ENCODE data around the gene OLA1. TPM values are rescaled to one million over a fixed set of nuclear protein-coding genes. Genes with fewer than 3 reads are reported as not detected.

The OLA1 gene
- total RNA-seq, 1 donor from 2014 or later = 323 TPM

- H3K4me3 Mint-ChIP-seq = peak overlapping the region; percentile 64
- H3K9me3 Mint-ChIP-seq = peaks cover 13% of the 10 kb centered on the region
- peak overlapping the region; percentile 76 for H3K27ac Mint-ChIP-seq
- Histone ChIP-seq H3F3A (ENCODE audit: low read depth) (peaks cover 21% of the 10 kb centered on the region), H3K4me1 (peaks cover 24% of the 10 kb centered on the region), H3K27ac (no peak overlapping the region), H3K9ac (no peak overlapping the region), H3K9me3 (ENCODE audit: low read depth) (no peaks in the 10 kb centered on the region), H3K4me2 (peak overlapping the region; percentile 57), H3K4me3 (peak overlapping the region; percentile 9), H4K20me1 (ENCODE audit: low read depth) (peaks cover 12% of the 10 kb centered on the region), H3K27me3 (peaks cover 49% of the 10 kb centered on the region), H3K36me3 (no peaks in the 10 kb centered on the region), H2AFZ (replicated peaks) (no peak overlapping the region), H3K79me2 (ENCODE audit: low read depth) (no peaks in the 10 kb centered on the region)
- H3K36me3 Mint-ChIP-seq = peaks cover 4% of the 10 kb centered on the region
- peak; percentile 80 for DNase-seq (ENCODE audit: low spot score)
- peaks cover 38% of the 10 kb centered on the region for H3K4me1 Mint-ChIP-seq
- H3K27me3 Mint-ChIP-seq (ENCODE audit: insufficient read depth, low read depth) = peaks cover 10% of the 10 kb centered on the region
- no peak for TF ChIP-seq EZH2 (IDR thresholded peaks at IDR 0.05)
- TF ChIP-seq EZH2phosphoT487 (IDR thresholded peaks at IDR 0.05) = peak; percentile 82
- TF ChIP-seq CTCF (IDR thresholded peaks at IDR 0.05) = no peak
Measured at GRCh38 chr2:174062934-174063333, 185.4 kb downstream of the OLA1 start.

GRCh38 chr2:174059884-174060244, 188.5 kb downstream of the OLA1 start:
- H3K4me3 ChIP-seq = no peak overlapping the region

GRCh38 chr2:174059178-174059883, 189.0 kb downstream of the OLA1 start:
- peaks cover 4% of the 10 kb centered on the region for H3K36me3 Mint-ChIP-seq
- Histone ChIP-seq H3K4me2 (no peak overlapping the region), H3K4me3 (no peak overlapping the region), H2AFZ (replicated peaks) (no peak overlapping the region), H3K36me3 (no peaks in the 10 kb centered on the region), H4K20me1 (ENCODE audit: low read depth) (peaks cover 12% of the 10 kb centered on the region), H3K27ac (no peak overlapping the region), H3K27me3 (peaks cover 35% of the 10 kb centered on the region), H3K4me1 (peaks cover 26% of the 10 kb centered on the region), H3K9ac (no peak overlapping the region), H3K79me2 (ENCODE audit: low read depth) (no peaks in the 10 kb centered on the region), H3K9me3 (ENCODE audit: low read depth) (no peaks in the 10 kb centered on the region), H3F3A (ENCODE audit: low read depth) (peaks cover 24% of the 10 kb centered on the region)
- peak overlapping the region; percentile 3 for H3K27ac Mint-ChIP-seq
- TF ChIP-seq EZH2 (IDR thresholded peaks at IDR 0.05) (no peak), EZH2phosphoT487 (IDR thresholded peaks at IDR 0.05) (no peak), CTCF (IDR thresholded peaks at IDR 0.05) (no peak)
- peaks cover 36% of the 10 kb centered on the region for H3K4me1 Mint-ChIP-seq
- peaks cover 3% of the 10 kb centered on the region for H3K27me3 Mint-ChIP-seq (ENCODE audit: insufficient read depth, low read depth)
- DNase-seq (ENCODE audit: low spot score) = no peak
- H3K4me3 Mint-ChIP-seq = no peak overlapping the region
- H3K9me3 Mint-ChIP-seq = peaks cover 15% of the 10 kb centered on the region

More at GRCh38 chr2:174059884-174060244, 188.5 kb downstream of the OLA1 start:
- no peak overlapping the region for H3K4me2 ChIP-seq
- H3K79me2 ChIP-seq (ENCODE audit: low read depth) = no peaks in the 10 kb centered on the region
- peaks cover 4% of the 10 kb centered on the region for H3K36me3 Mint-ChIP-seq
- no peak for TF ChIP-seq EZH2 (IDR thresholded peaks at IDR 0.05)
- no peak for TF ChIP-seq EZH2phosphoT487 (IDR thresholded peaks at IDR 0.05)
- TF ChIP-seq CTCF (IDR thresholded peaks at IDR 0.05) = no peak
- H3K27me3 ChIP-seq = peaks cover 40% of the 10 kb centered on the region
- no peak overlapping the region for H3K27ac ChIP-seq
- H3K4me1 ChIP-seq = peaks cover 24% of the 10 kb centered on the region
- peaks cover 15% of the 10 kb centered on the region for H3K9me3 Mint-ChIP-seq
- peaks cover 12% of the 10 kb centered on the region for H4K20me1 ChIP-seq (ENCODE audit: low read depth)
- DNase-seq (ENCODE audit: low spot score) = no peak
- H3K27ac Mint-ChIP-seq = peak overlapping the region; percentile 0
- H3K9me3 ChIP-seq (ENCODE audit: low read depth) = no peaks in the 10 kb centered on the region
- no peak overlapping the region for H3K4me3 Mint-ChIP-seq
- no peak overlapping the region for H3K9ac ChIP-seq
- H3K4me1 Mint-ChIP-seq = peaks cover 38% of the 10 kb centered on the region
- H3F3A ChIP-seq (ENCODE audit: low read depth) = peaks cover 21% of the 10 kb centered on the region
- H3K27me3 Mint-ChIP-seq (ENCODE audit: insufficient read depth, low read depth) = peaks cover 3% of the 10 kb centered on the region
- no peak overlapping the region for H2AFZ ChIP-seq (replicated peaks)
- no peaks in the 10 kb centered on the region for H3K36me3 ChIP-seq

Measured in neural progenitor cell (in vitro differentiated cells).